Cortex of kidney (tissue), 1 donor: Measurements from ENCODE around the gene AP3D1.
"Not testable (repeated sequence)": the region's sequence is repeated elsewhere in the genome, so short reads cannot be mapped to it uniquely, and the experiment has no call there.

Experiments
- DNase-seq: peaks from one replicate; lab custom pipeline; 2025; lab: John Stamatoyannopoulos, UW

AP3D1 gene

DNA sequence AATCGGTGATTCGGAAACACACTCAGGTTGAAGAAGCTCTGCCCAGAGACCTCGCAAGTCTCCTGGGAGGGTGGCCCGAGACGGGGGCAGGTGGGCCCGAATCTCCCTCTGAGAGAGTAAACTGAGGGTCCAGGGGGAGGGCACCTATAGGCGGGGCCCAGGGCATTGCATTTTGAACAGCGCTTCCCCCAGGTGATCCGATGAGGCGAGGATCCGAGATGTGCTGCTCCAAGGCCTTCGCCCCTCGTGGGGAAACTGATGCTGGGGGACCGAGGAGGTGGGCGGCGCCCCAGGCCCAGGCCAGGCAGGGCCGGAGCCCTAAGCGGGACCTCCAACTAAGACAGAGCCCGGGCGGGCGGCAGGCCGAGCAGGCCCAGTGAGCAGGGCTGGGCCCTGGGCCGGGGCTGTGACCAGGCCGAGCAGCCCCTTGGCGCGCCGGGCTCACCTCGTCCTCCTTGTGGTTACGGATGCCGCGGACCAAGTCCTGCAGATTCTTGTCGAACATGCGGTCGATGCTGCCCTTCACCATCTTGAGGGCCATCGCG lies 500 bp downstream of the AP3D1 start:
- DNase-seq: no peak

DNA sequence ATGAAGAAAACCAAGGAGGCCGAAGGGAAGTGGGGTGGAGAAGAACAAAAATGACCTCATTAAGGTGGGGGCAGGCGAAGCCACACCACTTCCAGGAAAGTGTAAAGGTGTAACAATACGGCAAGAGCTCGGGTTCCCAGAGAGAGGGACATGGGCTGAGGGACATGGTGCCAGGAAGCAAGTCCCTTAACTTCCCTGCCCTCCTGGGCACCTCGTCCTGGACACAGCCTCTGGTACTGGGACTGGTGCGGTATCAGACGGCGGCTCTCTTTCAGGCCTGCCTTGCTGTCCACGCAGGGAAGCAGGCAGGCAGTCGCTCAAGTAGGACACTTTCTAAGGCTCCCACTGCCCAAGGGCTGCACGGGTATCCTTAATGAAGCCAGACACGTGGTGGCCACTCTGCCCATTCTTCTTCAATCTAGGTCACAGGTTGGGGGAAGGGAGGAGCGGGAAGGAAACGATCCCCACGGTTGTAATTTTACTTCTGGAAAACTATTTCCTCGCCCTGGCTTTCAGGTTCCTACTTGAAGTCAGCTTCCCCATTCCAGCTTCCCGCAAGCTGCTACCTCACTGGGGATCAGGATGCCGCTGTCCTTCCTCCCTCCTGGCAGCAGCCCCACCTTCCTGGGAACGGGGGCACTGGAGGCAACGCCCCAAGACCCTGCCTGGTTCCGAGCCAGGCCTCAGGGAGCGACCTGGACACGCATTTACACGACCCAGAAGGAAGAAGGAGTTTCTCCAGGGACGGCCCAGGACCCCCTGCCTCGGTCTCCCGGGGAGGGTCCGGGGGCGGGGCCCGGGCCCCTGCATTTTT lies 1.2 kb downstream of the AP3D1 start:
- no peak for DNase-seq

DNA sequence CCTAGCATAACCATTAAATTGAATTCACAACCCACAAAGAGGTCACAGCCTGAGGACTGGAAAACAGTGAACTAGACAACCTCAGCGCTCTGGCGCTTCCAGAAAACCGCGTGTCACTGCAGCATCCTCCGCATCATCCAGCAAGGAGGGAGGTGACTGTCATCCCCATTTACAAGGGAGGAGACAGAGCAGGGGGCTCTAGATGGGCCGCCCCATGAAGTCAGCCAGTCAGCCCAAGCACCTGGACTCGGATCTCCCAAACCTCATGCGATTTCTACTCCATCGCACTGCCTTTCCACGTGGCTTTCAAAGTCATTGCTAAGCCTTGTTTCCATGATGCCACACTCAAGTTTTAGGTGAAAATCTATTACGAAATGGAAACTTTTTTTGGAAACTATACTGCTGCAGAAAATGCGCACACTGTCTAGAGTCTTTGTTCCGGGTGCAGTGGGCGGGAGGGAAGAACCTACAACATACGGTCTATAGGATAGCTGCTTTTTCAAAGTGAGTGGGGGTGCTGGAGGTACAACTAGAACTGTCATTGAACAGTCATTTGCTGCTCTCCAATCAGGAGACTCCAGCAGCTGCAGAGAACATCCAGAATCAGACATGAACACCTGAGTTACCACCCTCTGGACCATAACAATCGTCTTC lies 2.8 kb downstream of the AP3D1 start:
- no peak for DNase-seq

DNA sequence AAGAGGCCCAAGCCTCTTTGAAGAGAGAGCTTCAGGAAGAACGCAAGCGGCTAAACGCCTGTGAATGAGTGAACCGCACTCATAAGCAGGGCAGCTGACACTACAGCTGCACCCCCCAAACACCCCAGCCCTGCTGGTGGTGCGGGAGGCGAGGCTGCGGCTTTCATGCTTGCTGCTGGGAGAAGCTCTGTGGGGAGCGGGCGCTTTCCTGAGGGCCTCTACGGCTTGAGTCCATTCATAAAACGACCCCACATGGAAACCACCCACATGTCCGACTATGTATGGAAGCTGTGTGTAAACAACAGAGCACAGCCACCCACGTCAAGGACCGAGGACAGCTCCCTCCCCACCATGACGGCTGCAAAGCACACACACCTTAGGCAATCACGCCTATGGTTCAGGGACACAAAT lies 5.5 kb downstream of the AP3D1 start:
- DNase-seq: no peak

DNA sequence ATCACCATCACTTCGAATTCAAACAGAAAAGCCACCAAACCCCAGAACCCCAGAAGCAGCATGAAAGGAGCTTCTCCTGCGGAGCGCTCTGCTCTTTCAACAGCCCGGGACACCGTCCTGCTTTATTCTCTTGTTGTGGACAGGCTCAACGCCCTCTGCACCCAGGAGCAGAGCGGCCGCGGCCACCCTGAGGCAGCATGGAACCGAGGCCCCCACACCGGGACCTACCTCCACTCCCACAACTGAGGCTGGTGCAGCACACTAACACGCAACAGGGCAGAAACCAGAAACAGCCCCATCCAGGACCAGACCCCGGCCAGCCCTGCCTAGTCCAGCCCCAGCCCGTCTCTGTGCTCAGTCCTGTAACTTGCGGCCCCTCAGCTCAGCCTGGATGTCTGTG lies 7.2 kb downstream of the AP3D1 start:
- DNase-seq: no peak

DNA sequence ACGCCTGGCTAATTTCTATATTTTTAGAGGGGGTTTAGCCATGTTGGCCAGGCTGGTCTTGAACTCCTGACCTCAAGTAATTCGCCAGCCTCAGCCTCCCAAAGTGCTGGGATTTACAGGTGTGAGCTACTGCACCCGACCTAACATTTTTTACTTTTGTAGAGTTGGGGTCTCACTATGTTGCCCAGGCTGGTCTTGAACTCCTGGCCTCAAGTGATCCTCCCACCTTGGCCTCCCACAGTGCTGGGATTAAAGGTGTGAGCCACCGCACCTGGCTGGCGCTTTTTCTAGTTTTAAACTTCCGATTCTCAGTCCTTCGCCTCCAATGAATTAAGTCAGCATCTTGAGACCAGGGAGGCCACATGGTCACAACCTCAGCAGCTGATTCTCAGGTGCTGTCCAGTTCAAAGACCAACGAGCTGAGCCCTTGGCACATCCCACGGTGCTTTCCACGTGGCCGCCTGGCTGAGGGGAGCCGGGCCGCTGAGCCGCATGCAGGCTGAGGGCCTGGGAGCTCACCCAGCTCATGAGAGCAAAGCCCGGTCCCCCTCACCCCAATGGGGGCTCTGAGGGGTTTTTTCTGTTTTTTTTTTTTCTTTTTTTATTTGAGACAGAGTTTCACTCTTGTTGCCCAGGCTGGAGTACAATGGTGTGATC lies 9.1 kb downstream of the AP3D1 start:
- DNase-seq: no peak

DNA sequence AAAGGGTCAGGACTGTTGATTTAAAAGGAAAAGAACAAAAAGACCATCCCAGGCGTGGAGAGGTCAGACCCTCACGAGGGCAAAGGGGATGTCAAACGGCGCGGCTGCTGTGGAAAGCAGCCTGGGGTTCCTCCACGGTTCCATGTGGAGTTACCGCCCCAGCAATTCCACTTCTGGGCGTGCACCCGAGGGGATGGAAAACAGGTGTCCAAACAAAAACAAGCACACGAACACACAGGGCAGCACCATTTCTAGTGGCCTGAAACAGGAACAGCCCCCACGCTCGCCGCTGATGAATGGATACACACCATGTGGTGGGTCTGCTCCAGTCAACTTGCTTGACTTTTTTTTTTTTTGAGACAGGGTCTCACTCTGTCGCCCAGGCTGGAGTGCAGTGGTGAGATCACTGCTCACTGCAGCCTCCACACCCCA lies 11.2 kb downstream of the AP3D1 start:
- DNase-seq: no peak

DNA sequence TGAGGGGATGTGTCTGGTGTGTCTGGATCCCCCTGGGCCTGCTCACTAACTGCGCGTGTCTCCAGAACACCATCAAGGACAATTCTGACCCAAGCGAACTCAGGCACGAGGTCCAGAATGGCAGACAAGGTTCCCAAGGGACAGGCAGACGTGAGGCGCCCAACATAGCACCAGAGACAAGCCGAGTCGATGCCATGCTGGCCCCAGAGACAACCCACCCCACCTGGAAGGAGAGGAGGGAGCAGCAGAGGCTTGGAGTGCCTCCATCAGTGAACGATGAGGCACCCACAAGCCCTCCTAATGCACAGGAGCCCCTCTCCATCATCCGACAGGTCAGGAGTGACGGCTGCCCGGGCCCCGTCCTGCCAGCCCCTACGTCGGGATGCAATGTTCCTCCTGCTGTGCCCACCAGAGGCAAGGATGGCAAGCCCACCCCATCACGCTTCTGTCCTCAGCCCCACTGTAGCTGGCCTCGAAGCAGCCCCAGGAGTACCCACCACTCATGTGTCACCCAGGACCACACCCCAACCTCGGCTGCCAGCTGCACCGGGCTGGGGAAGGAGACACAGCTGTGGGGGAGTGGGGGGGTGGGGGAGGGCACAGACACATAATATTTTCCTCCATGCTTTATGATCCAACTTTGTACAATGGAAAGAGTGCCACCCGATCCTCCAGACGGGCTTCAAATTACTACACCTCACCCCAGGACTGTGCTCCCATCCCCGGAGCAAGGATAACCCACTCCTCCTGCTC lies 11.8 kb downstream of the AP3D1 start:
- DNase-seq: no peak

DNA sequence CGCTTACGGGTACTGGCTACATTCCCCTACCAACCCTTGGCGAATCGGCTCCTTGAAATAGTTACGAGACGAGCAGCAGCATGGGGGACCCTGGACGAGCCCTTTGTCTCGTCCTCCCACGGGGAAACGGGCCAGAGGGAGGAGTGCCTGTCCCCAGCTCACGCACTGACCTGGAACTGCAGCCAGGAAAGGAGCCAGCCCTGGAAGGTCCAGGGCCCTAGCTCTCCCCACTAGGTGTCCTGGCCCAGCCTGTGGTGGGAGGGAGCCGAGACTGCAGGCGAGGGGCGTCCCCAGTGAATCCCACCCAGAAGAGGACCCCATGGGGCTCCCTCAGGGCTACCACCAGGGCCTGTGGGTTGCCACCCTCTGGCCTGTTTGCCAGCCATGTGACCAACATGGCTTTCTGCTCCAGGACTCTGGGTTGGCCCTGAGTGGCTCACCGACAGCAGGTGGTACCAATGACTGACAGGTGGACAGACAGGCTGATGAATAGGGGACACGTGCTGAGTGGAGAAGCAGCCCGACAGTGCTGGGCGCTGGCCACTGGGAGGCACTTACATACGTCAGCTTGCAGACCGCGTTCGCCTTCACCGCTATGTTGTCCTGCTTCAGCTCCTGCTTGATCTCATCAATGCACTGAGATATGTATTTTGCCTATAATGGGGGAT lies 13.2 kb downstream of the AP3D1 start:
- no peak for DNase-seq

DNA sequence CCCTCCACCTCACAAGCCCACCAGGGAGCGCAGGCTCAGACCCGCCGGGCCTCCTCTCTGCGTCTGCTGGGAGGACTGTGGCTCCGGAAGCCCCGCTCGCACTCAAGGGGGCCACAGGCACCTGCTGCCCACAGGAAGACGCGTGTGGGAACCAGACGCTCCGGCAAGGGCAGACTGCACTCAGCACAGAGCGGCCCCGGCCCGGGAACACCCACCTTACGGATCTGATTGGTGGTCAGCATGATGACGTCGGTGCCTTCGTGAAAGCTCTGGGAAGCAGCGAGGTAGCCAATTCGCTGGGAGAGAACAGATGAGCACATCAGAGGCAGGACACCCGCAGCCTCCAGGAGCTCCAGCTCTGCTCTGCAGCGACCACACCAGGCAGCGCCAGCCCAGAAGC lies 14.6 kb downstream of the AP3D1 start:
- DNase-seq: no peak

DNA sequence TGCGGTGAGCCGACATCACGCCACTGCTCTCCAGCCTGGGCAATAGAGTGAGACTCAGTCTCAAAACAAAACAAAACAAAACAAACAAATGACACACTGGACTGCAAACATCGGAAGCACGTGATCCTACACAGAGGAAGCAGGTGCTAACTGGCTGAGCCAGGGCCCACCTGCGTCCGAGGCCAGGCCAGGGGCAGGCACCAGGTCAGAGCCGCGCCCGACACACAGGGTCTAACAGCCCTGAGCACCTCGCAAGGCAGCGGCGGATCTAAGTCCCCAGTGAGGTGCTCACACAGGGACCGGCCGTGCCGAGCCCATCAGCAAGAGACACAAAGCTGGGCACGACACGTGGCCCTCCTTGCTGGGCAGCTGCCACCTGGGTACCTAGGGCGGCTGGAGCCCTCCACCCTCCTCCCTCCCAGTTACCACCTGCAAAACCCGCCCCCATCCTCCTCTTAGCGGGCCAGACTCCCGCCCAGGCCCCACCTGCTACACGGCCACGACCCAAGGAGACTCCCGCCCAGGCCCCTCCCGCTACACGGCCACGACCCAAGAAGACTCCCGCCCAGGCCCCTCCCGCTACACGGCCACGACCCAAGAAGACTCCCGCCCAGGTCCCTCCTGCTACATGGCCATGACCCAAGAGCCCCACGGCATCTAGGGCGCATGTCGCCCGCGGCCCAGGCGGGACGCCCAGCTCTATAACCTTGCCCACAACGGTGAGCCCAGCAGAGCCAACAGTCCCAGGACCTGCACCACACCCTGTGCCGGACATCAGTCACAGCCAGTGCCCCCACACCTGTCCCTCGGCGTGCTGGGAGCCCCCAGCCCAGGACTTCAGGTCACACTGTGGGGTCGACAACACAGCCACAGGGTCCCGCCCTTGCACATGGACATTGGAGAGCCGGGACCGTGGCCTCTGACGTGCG lies 15.6 kb downstream of the AP3D1 start:
- no peak for DNase-seq

DNA sequence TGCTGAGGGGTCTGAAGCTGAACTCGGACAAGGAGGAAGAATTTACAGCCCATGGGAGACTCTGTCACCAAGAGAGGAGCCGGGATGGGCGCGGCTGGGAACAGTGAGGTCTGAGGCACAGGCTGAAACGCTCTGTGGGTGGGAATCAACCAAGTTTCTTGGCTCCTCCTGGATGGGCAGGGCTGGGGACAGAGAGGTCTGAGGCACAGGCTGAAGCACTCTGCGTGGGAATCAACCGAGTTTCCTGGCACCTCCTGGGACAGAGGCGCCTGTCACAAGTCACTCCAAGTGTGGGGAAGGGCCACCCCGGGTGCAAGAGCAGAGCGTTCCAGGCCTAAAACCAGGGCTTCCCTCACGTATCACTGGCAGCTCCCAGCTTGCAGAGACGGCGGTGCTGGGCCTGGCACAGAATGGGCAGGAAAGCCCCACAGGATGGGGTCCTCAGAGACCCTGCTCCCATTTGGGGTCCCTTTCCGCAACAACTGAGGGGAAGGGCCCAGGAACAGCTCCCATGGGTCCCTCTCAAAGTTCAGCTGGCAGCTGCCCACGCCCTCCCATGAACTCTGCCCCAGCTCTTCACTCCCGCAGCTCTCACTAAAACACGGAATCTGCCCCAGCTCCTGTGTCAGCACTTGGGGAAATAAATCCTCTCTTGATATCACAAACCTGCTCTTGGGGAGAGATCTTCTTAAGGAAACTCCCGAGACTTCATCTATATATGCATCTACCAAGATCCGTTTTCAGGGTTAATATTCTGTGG lies 18.5 kb downstream of the AP3D1 start:
- DNase-seq: no peak

DNA sequence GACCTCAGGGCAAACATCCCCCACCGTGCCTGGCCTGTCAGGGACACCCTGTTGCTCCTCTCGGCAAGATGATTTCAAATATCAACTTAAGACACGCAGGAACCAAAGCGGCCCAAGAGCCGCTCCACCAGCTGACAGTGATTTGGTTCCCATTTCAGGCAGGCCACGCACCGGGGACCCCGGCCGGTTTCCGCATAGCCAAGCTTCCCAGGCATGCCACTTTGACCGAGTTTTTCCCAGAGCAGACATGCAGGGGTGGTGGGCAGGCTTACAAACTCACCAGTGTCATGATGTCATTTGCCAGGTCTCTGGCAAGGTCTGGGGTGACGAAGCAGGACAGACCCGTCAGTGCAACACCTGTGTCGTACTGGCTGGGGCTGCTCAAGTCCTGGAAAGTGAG lies 19.2 kb downstream of the AP3D1 start:
- DNase-seq: no peak

DNA sequence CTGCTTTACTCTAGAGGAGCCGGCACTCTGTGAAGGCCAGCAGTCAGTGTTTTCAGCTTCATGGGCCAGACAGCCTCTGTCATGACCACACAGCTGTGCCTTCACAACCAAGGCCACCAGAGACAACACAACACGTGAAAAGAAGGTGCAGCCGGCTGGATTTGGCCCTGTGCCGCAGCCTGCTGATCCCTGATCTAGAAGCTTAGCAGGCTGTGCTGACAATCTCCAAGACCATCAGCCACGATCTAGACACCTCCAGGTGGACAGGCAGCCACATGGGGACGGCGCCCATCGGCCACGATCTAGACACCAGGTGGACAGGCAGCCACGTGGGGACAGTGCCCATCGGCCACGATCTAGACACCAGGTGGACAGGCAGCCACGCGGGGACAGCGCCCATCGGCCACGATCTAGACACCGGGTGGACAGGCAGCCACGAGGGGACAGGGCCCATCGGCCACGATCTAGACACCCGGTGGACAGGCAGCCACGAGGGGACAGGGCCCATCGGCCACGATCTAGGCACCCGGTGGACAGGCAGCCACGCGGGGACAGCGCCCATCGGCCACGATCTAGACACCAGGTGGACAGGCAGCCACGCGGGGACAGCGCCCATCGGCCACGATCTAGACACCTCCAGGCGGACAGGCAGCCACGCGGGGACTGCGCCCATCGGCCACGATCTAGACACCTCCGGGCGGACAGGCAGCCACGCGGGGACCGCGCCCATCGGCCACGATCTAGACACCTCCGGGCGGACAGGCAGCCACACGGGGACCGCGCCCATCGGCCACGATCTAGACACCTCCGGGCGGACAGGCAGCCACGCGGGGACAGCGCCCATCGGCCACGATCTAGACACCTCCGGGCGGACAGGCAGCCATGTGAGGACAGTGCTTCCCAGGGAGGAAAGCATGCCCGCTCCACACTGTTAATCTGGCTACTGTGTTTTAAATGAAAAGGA lies 20.1 kb downstream of the AP3D1 start:
- DNase-seq: not testable (repeated sequence)

DNA sequence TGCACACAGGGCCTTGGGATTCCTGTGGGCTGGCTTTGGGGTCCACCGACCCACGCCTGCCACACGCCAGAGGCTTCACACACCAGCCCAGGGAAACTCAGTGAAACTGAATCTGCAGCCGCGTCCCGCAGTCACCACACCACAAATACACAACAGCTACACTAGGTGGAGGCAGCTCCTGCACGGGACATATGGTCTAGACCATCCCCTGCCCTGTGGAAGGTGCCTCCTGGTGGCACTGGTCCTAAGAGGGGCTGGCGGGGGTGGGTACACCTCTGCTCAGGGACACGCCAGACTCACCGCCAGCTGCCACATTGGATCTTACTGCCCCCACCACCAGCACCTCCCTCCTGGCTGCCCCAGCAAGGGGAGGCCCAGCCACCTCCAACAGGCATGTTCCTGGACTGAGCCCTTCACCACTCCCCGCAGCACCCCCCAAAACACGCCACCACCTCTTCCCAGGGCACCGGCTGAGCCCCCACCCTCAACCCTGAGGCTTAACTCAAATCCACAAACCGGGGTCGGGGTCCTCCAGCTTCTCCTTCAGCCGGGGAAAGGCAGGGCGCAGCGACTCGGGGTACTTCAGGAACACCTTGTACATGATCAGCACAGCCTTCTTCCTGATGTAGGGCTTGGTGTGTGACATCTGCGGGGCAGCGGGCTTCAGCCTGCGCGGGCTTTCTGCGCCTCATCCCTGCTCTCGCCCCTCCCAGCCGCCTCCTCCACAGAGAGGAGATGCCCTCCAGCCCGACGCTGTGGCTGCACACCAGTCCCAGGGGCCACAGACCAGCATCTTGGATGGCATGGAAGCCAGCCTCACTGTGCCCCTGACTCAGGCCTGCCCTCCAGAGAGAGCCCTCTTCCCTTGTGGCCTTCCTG lies 21.2 kb downstream of the AP3D1 start:
- no peak for DNase-seq

DNA sequence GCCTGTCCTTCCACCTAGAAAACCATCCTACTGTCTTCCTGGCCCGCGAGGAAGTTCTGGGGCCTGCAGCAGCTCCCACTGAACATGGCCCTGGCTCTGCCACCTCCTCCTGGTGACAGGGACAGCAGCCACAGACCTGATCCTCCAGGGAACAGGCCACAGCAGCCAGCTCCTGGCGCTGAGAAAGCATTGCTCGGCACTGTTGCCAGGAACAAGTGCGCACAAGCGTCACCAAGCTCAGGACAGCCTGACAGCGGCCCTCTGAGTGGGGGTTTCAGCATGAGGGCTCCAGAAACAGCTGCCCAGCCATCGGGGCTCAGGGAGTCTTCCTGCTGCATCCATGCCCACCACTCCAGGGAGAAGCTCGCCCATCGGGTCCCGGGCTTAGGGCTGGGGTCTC lies 21.9 kb downstream of the AP3D1 start:
- DNase-seq: no peak

DNA sequence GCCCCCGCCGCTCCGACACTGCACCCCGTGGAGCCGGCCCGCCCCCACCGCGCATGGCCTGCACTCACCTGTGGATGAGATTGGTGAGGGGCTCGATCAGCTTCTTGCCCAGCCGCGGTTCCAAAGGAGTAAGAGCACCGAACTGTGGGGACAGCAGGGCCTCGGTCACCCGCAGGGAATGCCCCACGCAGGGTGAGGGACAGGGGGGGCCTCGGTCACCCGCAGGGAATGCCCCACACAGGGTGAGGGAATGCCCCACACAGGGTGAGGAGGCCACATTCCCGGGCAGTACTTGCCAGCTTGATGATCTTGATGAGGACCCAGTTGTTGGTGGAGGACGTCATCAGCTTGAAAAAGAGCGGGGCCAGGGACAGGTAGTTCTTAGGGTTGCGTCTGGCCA lies 22.3 kb downstream of the AP3D1 start:
- no peak for DNase-seq
